ENCODE data around the gene SERPINB7. TPM values are rescaled to one million over a fixed set of nuclear protein-coding genes. Genes with fewer than 3 reads are reported as not detected.

The SERPINB7 gene
- total RNA-seq, 4 donors from 2014 or later = not detected

GRCh38 chr18:63836456-63836855, 61.2 kb downstream of the SERPINB7 start:
- Histone ChIP-seq H3K36me3 (no peaks in the 10 kb centered on the region), H3K27ac (no peak overlapping the region), H3K27me3 (no peaks in the 10 kb centered on the region), H3K4me3 (no peak overlapping the region), H3K4me1 (no peaks in the 10 kb centered on the region), H3K9me3 (no peaks in the 10 kb centered on the region)
- in situ Hi-C loops (cut with MboI; ENCODE audit: low sequenced_read_pairs in 4 of 4) = loop anchor here in 1 of 4 donors (25.0 kb wide), 1 partner anchor 101 kb away; the partner anchor contains the start of gene HMSD
- intact Hi-C loops (cut with DNase I; ENCODE audit: low total_unique reads) = no loop called here
- DNase-seq = no peak
- no peak for ATAC-seq
- TF ChIP-seq CTCF (IDR thresholded peaks at IDR 0.05 in 4 of 5, conservative IDR thresholded peaks at IDR 0.05 in 1 of 5) (no peak), POLR2A (IDR thresholded peaks at IDR 0.05) (no peak)

DNA sequence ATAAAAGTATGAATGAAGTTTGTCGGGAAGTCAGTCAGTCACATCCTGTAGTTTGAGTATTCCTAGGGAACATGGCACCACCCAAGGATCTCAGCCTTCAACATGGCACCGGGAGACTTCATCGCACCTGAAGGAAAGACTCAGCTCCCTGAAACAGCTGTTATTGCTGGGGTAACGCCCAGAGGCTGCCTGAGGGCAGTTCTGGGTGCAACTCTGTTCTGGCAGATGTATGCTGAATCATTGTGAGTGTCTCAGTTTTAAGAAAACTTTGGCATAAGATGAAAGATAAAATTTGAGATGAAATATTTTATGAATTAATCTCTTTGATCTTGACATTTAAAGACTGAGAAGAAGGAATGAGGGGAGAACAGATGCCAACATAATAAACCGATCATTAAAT, 62.4 kb downstream of the SERPINB7 start:
- no peak for ATAC-seq
- in situ Hi-C loops (cut with MboI; ENCODE audit: low sequenced_read_pairs in 4 of 4) = loop anchor here in 1 of 4 donors (25.0 kb wide), 1 partner anchor 100 kb away; the partner anchor contains the start of gene HMSD
- H3K4me3 ChIP-seq = no peak overlapping the region

DNA sequence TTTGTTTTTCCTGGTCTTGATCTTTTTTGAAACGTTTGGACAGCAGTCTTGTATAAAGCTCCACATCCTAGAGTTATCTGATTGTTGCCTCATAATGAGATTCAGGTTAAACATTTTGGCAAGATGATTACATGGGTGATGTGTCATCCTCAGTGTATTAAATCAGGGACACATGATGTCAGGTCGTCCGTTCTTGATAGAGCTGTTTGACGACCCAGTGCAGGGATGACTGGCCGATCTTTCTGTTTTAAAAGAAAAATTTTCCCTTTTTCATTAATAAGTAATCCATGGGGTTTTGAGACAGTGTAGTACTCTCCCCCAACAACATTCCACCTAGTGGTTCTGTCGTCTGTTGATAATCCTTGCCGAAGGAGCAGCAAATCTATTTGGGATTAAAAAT, 67.8 kb downstream of the SERPINB7 start:
- TF ChIP-seq POLR2A (IDR thresholded peaks at IDR 0.05) = no peak
- TF ChIP-seq CTCF (IDR thresholded peaks at IDR 0.05 in 4 of 5, conservative IDR thresholded peaks at IDR 0.05 in 1 of 5) = no peak
- Histone ChIP-seq H3K4me1 (no peaks in the 10 kb centered on the region), H3K9me3 (no peaks in the 10 kb centered on the region), H3K27me3 (peaks cover 0 to 2% (median 0%) of the 10 kb centered on the region in 3 donors), H3K27ac (no peak overlapping the region), H3K4me3 (no peak overlapping the region), H3K36me3 (no peaks in the 10 kb centered on the region)
- DNase-seq = no peak
- no peak for ATAC-seq
- in situ Hi-C loops (cut with MboI; ENCODE audit: low sequenced_read_pairs in 4 of 4) (loop anchor here in 1 of 4 donors (25.0 kb wide), 1 partner anchor 94 kb away; the partner anchor contains the start of gene HMSD), intact Hi-C loops (cut with DNase I; ENCODE audit: low total_unique reads) (no loop called here)

More for the DNA sequence above, 62.4 kb downstream of the SERPINB7 start:
- H3K9me3 ChIP-seq = no peaks in the 10 kb centered on the region
- intact Hi-C loops (cut with DNase I; ENCODE audit: low total_unique reads) = no loop called here
- no peaks in the 10 kb centered on the region for H3K27me3 ChIP-seq
- no peak for TF ChIP-seq POLR2A (IDR thresholded peaks at IDR 0.05)
- no peak for TF ChIP-seq CTCF (IDR thresholded peaks at IDR 0.05 in 4 of 5, conservative IDR thresholded peaks at IDR 0.05 in 1 of 5)
- H3K27ac ChIP-seq = no peak overlapping the region
- DNase-seq = no peak
- no peaks in the 10 kb centered on the region for H3K4me1 ChIP-seq
- no peaks in the 10 kb centered on the region for H3K36me3 ChIP-seq

DNA sequence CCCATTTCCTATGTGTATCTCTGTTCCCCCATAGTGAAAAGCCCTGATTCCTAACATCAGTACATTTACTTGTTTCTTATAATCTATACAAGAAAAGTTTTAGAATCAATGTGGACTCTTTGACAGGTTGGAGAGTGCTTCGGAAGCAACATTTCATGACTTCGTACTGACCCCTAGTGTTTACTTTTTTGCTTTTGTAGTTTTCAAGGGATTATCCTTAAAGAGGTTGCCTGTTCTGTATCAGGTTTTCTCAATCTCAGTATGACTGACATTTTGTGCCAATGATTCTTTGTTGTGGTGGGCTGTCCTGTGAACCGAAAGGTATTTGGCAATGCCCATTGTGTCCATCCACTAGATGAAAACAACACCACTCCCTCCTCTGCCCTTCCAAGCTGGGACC, 69.0 kb downstream of the SERPINB7 start:
- peaks cover 0 to 2% (median 0%) of the 10 kb centered on the region in 3 donors for H3K27me3 ChIP-seq
- in situ Hi-C loops (cut with MboI; ENCODE audit: low sequenced_read_pairs in 4 of 4) (loop anchor here in 1 of 4 donors (25.0 kb wide), 1 partner anchor 93 kb away; the partner anchor contains the start of gene HMSD), intact Hi-C loops (cut with DNase I; ENCODE audit: low total_unique reads) (no loop called here)
- H3K36me3 ChIP-seq = no peaks in the 10 kb centered on the region
- no peaks in the 10 kb centered on the region for H3K4me1 ChIP-seq
- DNase-seq (no peak), ATAC-seq (no peak)
- TF ChIP-seq POLR2A (IDR thresholded peaks at IDR 0.05) = no peak
- no peak for TF ChIP-seq CTCF (IDR thresholded peaks at IDR 0.05 in 4 of 5, conservative IDR thresholded peaks at IDR 0.05 in 1 of 5)
- H3K4me3 ChIP-seq = no peak overlapping the region
- H3K27ac ChIP-seq = no peak overlapping the region
- H3K9me3 ChIP-seq = no peaks in the 10 kb centered on the region

DNA sequence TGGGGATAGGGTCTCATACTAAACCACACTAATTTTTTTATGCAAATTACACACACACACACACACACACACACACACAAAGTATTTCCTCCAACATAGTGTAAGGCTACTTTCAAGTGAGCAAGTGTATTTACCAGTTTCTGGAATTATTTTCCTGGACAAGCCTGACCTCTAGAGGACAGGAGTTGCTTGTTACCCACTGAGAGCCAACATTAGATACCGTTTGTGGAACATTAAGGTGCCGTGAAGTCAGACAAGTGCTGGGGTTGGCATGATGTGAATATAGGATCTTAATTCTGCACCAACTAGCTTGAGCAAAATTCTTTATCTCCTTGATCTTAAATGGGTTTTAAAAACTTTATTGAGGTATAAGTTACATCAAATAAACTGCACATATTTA, 72.9 kb downstream of the SERPINB7 start:
- TF ChIP-seq CTCF (IDR thresholded peaks at IDR 0.05 in 4 of 5, conservative IDR thresholded peaks at IDR 0.05 in 1 of 5) (peak in 1 of 5 experiments; percentile 10), POLR2A (IDR thresholded peaks at IDR 0.05) (no peak)
- ATAC-seq = no peak
- no peak overlapping the region for H3K4me3 ChIP-seq
- H3K36me3 ChIP-seq = no peaks in the 10 kb centered on the region
- H3K27ac ChIP-seq = no peak overlapping the region
- peaks cover 0 to 2% (median 0%) of the 10 kb centered on the region in 3 donors for H3K27me3 ChIP-seq
- no peak for DNase-seq
- in situ Hi-C loops (cut with MboI; ENCODE audit: low sequenced_read_pairs in 4 of 4) = loop anchor here in 1 of 4 donors (25.0 kb wide), 1 partner anchor 89 kb away; the partner anchor contains the start of gene HMSD
- H3K9me3 ChIP-seq = no peaks in the 10 kb centered on the region
- no peaks in the 10 kb centered on the region for H3K4me1 ChIP-seq
- intact Hi-C loops (cut with DNase I; ENCODE audit: low total_unique reads) = no loop called here

Data from gastrocnemius medialis (tissue), 4 donors.